Breast epithelium (tissue), 4 donors: Measurements from ENCODE around the gene P2RX3. TPM values are rescaled to one million over a fixed set of nuclear protein-coding genes. Genes with fewer than 3 reads are reported as not detected.
A peak's percentile ranks its signal among the peaks of the same experiment; 100 is the strongest.

Experiments used
- DNase-seq, 2 donors: peaks; one replicate each; pipeline ENCODE4 v3.0.0-alpha.2; 2019; ENCODE audit warnings: low spot score in 2 of 2
- H3K27ac ChIP-seq, 2 donors: fragments of 200-600 bp; sonication (generic) in 1 of 2; one replicate each; pipeline ENCODE4 v1.5.1; 2016 to 2019; ENCODE audit warnings: mild to moderate bottlenecking in 1 of 2
- H3K27me3 ChIP-seq, 2 donors: fragments of 200-600 bp; sonication (generic) in 1 of 2; one replicate each; pipeline versions ENCODE4 v1.5.1 to v1.6.0; 2017 to 2019; ENCODE audit warnings: control low read depth in 1 of 2, mild to moderate bottlenecking in 1 of 2
- H3K36me3 ChIP-seq: fragments of 200-600 bp; one replicate; pipeline ENCODE4 v1.5.1; 2019
- H3K4me1 ChIP-seq, 2 donors: fragments of 200-600 bp; sonication (generic); one replicate each; pipeline ENCODE4 v1.5.1; 2016 to 2019; ENCODE audit warnings: control low read depth in 1 of 2
- H3K4me3 ChIP-seq, 3 donors: fragments of 200-600 bp; sonication (generic); 1 replicate in 2 of 3; 2 replicates in 1 of 3; pipeline ENCODE4 v1.5.1; 2016 to 2019; ENCODE audit warnings: mild to moderate bottlenecking in 3 of 3, moderate library complexity in 2 of 3
- H3K9me3 ChIP-seq, 2 donors: fragments of 200-600 bp; sonication (generic) in 1 of 2; one replicate each; pipeline ENCODE4 v1.5.1; 2016 to 2019; ENCODE audit warnings: control low read depth in 1 of 2
- CTCF ChIP-seq, 3 donors: fragments of 450-650 bp; IDR thresholded peaks; one replicate each; pipeline ENCODE4 v1.5.1; 2016 to 2017; ENCODE audit warnings: antibody characterized with exemption in 3 of 3, mild to moderate bottlenecking in 3 of 3, moderate library complexity in 3 of 3
- POLR2A ChIP-seq: fragments of 450-650 bp; IDR thresholded peaks from one replicate; pipeline ENCODE4 v1.6.1; 2016; ENCODE audit warnings: antibody characterized with exemption, mild to moderate bottlenecking, moderate library complexity
- POLR2AphosphoS5 ChIP-seq, 3 donors: sonication (generic); formaldehyde crosslinking; IDR thresholded peaks; one replicate each; pipeline ENCODE4 v1.6.1; 2017; ENCODE audit warnings: antibody characterized with exemption in 3 of 3
- intact Hi-C: fragments of 100-400 bp; cut with DNase I; formaldehyde crosslinking; loops from one replicate; pipeline ENCODE4 v1.15.1; 2023; ENCODE audit warnings: low total_unique reads
- total RNA-seq, 3 donors: library from RNA; depleted of rRNA; stranded (reverse); fragments of >200 nt; gene quantifications; one replicate each; pipeline ENCODE4 v1.1.0, GENCODE V29; 2016

P2RX3 gene
- total RNA-seq, 3 donors from 2014 or later = not detected

GRCh38 chr11:57327721-57328120, 10.4 kb upstream of the P2RX3 start:
- TF ChIP-seq CTCF (IDR thresholded peaks at IDR 0.05) (no peak), POLR2A (no peak), POLR2AphosphoS5 (IDR thresholded peaks at IDR 0.05) (no peak)
- Histone ChIP-seq H3K27me3 (no peaks in the 10 kb centered on the region), H3K27ac (peak overlapping the region; percentile 98), H3K4me3 (no peak overlapping the region), H3K4me1 (peaks cover 3 to 6% of the 10 kb centered on the region in 2 donors), H3K9me3 (no peaks in the 10 kb centered on the region), H3K36me3 (peaks cover 15% of the 10 kb centered on the region)
- intact Hi-C loops = no loop called here
- DNase-seq = no peak

GRCh38 chr11:57330029-57330428, 8.1 kb upstream of the P2RX3 start:
- Histone ChIP-seq H3K27me3 (no peaks in the 10 kb centered on the region), H3K36me3 (peaks cover 15% of the 10 kb centered on the region), H3K4me3 (no peak overlapping the region), H3K4me1 (peaks cover 3 to 10% of the 10 kb centered on the region in 2 donors), H3K9me3 (no peaks in the 10 kb centered on the region), H3K27ac (no peak overlapping the region)
- intact Hi-C loops = no loop called here
- no peak for TF ChIP-seq POLR2AphosphoS5 (IDR thresholded peaks at IDR 0.05)
- TF ChIP-seq POLR2A = no peak
- TF ChIP-seq CTCF (IDR thresholded peaks at IDR 0.05) = no peak
- DNase-seq = no peak

- Histone ChIP-seq H3K27ac (no peak overlapping the region), H3K27me3 (no peaks in the 10 kb centered on the region), H3K9me3 (no peaks in the 10 kb centered on the region), H3K4me1 (peaks cover 0 to 4% of the 10 kb centered on the region in 2 donors), H3K4me3 (no peak overlapping the region), H3K36me3 (peaks cover 15% of the 10 kb centered on the region)
- DNase-seq = no peak
- intact Hi-C loops = no loop called here
- TF ChIP-seq POLR2A (no peak), POLR2AphosphoS5 (IDR thresholded peaks at IDR 0.05) (no peak), CTCF (IDR thresholded peaks at IDR 0.05) (no peak)
Measured at GRCh38 chr11:57331720-57332119, 6.4 kb upstream of the P2RX3 start.

GRCh38 chr11:57332694-57333440, 5.3 kb upstream of the P2RX3 start:
- intact Hi-C loops = no loop called here
- H3K4me1 ChIP-seq = peaks cover 0 to 4% of the 10 kb centered on the region in 2 donors
- peaks cover 15% of the 10 kb centered on the region for H3K36me3 ChIP-seq

More at GRCh38 chr11:57332694-57333440, 5.3 kb upstream of the P2RX3 start:
- Histone ChIP-seq H3K27me3 (no peaks in the 10 kb centered on the region), H3K9me3 (no peaks in the 10 kb centered on the region), H3K4me3 (no peak overlapping the region), H3K27ac (no peak overlapping the region)
- no peak for TF ChIP-seq POLR2AphosphoS5 (IDR thresholded peaks at IDR 0.05)
- no peak for TF ChIP-seq CTCF (IDR thresholded peaks at IDR 0.05)
- no peak for TF ChIP-seq POLR2A
- DNase-seq = no peak
